WTC11 (cell line): Measurements from ENCODE around the gene PYCARD.

ENCODE experiments used
- ATF2 ChIP-seq: sonication (generic); formaldehyde crosslinking; IDR thresholded peaks from 2 replicates; pipeline ENCODE4 v1.8.1; 2022; ENCODE audit warnings: low read depth, missing genetic modification reagents, borderline replicate concordance
- CTCF ChIP-seq: fragments of 200-600 bp; IDR thresholded peaks from 2 replicates; pipeline ENCODE4 v1.8.0; 2022; ENCODE audit warnings: antibody characterized with exemption
- EMX1 ChIP-seq: fragments of 250-450 bp; sonication (Bioruptor Pico); IDR thresholded peaks from 2 replicates; pipeline ENCODE4 v1.8.0; 2021; ENCODE audit warnings: mild to moderate bottlenecking
- HMGXB4 ChIP-seq: sonication (generic); formaldehyde crosslinking; IDR thresholded peaks from 2 replicates; pipeline ENCODE4 v1.8.1; 2023; ENCODE audit warnings: mild to moderate bottlenecking, moderate library complexity, missing genetic modification reagents
- NFATC4 ChIP-seq: fragments of 250-450 bp; sonication (Bioruptor Pico); IDR thresholded peaks from 2 replicates; pipeline ENCODE4 v1.9.0; 2021; ENCODE audit warnings: mild to moderate bottlenecking

DNA sequence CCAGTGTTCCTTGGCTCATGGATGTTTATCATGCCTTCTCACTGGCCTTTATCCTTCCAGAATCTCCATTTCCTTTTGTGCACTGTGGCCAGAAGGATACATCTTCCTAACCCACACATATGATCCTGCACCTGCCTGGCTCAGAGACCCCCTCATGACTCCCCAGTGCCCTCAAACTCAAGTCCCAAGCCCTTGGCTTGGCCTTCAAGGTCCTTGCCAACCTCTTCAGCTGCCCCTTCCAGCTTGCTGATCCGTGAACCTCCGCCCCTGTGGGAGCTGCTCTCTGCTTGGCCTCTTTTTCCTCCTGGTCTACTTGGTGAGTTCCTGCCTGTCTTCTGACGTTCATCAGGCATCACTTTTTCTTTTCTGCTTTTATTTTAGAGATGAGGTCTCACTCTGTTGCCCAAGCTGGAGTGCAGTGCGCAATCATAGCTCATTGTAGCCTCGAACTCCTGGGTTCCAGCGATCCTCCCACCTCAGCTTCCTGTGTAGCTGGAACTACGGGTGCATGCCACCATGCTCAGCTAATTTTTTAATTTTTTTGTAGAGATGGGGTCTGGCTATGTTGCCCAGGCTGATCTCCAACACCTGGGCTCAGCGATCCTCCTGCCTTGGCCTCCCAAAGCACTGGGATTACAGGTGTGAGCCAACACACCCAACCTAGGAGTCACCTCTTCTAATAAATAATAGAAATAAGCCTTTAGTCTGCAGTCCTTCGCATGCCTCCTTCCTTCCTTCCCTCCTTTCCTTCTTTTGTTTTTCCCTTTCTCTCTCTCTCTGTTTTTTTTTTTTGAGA, 2.5 kb upstream of the PYCARD start:
- TF ChIP-seq EMX1 (CRISPR knock-in tag) (no peak), HMGXB4 (CRISPR knock-in tag) (no peak), CTCF (no peak), ATF2 (CRISPR knock-in tag) (no peak), NFATC4 (CRISPR knock-in tag) (no peak)
